PC-3 (cell line): ENCODE measurements around the gene AMPD3.

Experiments
- EZH2 ChIP-seq: fragments of 300-600 bp; sonication (generic); IDR thresholded peaks from one replicate; pipeline ENCODE4 v1.6.1; 2017; ENCODE audit warnings: antibody characterized with exemption, mild to moderate bottlenecking, low read length; ENCODE audit not compliant: unreplicated experiment
- EZH2phosphoT487 ChIP-seq: fragments of 300-600 bp; sonication (generic); IDR thresholded peaks from 2 replicates; pipeline ENCODE4 v1.6.1; 2018; ENCODE audit warnings: mild to moderate bottlenecking, antibody characterized with exemption, low read length, borderline replicate concordance
- TF ChIP-seq, protein P1 (sequence below): fragments of 300-600 bp; sonication (generic); conservative IDR thresholded peaks from 2 replicates; pipeline ENCODE4 v1.5.1; 2017; ENCODE audit warnings: antibody characterized with exemption, low read depth, mild to moderate bottlenecking, low read length

DNA sequence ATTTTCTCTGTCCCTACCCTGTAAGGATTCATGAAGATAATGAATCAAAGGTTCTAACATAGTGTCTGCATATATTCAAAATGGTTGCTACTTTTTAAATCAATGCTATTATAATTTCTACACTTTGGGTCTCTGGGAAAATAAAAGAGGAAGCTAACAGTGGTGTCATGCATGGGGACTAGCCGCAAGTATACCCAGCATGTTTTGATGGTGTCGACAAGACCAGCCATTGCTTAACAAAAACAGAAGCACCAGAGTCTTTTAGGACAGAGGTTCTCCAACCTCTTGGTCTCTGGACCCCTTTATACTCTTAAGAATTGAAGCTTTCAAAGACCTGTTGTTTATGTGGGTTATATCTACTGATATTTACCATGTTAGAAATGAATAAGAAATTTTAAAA lies 48.2 kb downstream of the AMPD3 start:
- TF ChIP-seq, protein P1, sequence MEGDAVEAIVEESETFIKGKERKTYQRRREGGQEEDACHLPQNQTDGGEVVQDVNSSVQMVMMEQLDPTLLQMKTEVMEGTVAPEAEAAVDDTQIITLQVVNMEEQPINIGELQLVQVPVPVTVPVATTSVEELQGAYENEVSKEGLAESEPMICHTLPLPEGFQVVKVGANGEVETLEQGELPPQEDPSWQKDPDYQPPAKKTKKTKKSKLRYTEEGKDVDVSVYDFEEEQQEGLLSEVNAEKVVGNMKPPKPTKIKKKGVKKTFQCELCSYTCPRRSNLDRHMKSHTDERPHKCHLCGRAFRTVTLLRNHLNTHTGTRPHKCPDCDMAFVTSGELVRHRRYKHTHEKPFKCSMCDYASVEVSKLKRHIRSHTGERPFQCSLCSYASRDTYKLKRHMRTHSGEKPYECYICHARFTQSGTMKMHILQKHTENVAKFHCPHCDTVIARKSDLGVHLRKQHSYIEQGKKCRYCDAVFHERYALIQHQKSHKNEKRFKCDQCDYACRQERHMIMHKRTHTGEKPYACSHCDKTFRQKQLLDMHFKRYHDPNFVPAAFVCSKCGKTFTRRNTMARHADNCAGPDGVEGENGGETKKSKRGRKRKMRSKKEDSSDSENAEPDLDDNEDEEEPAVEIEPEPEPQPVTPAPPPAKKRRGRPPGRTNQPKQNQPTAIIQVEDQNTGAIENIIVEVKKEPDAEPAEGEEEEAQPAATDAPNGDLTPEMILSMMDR, result no peak
- TF ChIP-seq EZH2phosphoT487, result no peak
- no peak for TF ChIP-seq EZH2
